HCEC 1CT (cell line): Measurements from ENCODE around the gene TLR5.

Source experiments
- DNase-seq: peaks from one replicate; pipeline ENCODE4 v3.0.0-alpha.2; 2017

The TLR5 gene

DNA sequence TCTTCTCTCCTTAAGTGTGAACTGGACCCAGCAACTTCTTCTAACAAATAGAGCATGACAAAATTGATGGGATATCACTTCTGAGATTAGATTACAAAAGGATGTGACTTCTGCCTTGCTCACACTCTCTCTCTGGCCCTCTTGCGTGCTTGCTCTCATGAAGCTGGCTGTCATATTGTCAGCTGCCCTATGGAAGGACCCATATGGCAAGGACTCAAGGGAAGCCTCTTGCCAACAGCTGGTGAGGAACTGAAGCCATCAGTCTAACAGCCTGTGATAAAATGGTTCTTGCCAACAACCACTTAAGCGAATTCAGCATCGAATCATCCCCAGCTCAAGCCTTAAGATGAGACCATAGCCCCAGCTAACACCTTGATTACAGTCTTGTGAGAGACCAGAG is 4.8 kb upstream of the TLR5 start:
- DNase-seq = no peak

DNA sequence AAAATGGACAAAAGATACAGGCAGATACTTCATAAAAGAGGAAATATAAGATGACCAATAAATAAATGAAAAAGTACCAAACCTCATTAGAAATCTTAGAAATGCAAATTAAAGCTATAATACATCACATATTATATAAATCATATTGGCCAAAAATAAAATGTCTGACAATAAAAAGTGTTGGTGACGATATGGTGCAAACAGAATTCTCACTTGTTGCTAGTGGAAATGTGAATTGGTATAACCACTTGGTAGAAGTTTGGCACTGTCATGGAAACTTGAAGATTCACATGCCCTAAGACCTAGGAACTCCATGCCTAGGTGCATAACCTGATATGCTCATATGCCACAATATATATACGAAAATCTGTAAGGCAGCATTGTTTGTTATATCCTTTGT is 4.4 kb upstream of the TLR5 start:
- no peak for DNase-seq

DNA sequence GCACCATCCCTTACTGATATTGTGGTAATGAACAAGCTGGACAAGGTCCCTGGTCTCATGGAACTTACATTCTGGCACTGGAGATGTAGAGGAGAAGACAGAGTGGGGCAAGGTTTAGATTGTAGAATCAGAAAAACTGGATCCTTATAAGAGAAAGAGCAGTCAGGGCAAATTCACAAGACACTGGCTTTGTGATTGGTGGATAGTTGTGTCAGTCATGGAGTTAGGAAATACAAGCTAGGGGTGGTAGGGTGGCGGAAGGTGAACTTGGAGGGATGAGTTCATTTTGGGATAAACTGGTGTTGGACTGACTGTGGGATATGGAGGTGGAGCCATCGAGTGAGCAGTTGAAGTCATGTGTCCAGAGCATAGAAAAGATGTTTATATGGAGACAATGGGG is 3.7 kb upstream of the TLR5 start:
- DNase-seq = no peak

DNA sequence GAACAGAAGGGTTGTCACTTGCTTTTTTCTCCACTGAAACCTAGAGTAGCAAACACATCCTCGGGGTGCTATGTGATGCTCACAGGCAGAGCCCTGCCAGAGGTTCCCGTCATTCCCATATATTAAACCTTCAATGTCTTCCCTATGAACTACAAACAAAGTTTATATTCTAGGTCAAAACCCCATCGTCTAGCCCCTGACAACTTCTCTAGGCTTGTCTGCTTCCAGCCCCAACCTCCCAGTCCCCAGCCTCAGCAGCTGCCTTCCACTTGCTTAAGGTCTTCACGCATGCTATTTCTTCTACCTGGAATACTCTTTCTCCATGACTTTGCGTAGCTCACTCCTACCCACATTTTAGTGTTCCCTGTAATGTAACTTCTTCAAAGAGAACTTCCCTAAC is 1.9 kb upstream of the TLR5 start:
- no peak for DNase-seq

DNA sequence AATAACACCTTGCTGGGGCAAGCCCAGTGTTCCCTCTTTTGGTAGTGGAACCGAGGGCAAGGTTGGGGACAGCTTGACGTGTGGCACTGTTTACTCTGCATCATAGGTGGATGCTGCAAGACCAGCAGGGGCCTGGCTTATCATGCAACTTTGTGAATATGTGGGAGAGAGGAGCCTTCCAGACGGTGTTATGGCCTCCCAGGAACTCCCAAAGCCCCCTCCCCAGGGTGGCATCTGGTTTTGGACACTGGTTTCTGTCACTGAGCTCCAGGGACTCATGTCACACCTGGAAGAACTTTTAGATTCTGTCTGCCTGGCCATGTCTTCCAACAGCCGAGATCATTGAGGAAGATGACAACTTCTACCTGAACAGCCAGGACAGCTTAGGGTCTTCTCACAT is 1.4 kb upstream of the TLR5 start:
- no peak for DNase-seq

DNA sequence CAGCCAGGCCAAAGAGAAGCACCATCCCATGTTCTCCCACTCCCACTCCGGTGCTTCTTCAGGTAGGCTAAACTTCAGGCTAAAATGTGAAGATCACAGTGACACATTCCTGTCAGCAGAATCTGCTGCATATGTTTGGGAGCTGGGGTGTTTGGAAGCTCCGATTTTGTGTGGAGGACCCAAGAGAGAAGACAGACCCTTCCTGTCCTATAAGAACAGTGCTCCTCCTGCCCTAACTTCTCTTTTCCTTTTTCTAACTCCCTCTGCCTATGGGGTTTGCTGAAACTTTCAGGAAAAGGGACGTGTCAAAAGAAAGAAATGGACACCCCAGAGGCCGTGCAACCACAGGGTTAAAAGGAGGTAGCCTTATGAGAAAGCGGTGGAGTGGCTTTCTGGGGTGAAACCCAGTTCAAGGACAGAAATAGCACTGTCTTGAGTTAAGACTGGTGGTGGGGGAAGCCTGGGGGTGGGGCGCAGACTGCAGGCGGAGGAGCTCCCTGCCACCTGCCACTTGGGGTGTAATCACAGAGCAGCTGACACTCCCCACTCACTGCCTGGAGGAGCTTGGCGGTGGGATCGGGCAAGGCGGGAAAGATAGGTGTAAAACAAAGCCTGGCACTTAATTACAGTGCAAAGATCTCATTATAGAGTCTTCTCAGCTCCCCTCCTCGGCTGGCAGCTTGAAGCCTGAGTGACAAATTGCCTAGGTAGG is 645 bp upstream of the TLR5 start:
- DNase-seq = no peak

DNA sequence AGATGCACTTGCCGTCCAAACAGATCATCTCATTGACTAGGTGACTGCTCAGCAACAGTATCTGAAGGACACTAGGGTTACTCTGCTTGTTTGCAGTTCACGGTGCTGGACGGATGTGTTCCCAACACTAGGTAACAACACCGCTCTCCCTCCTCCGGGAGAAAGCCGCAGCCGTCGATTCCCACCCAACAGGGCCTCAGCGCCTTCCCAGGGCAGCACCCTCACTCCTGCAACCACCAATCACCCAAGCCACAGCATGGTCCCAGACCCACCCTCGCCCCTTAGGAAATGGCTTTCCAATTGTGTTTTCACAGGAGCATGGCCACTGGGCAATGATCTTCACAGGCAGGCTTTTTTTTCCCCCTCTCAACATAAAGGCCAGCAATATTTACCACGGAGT is 779 bp downstream of the TLR5 start:
- DNase-seq = no peak

DNA sequence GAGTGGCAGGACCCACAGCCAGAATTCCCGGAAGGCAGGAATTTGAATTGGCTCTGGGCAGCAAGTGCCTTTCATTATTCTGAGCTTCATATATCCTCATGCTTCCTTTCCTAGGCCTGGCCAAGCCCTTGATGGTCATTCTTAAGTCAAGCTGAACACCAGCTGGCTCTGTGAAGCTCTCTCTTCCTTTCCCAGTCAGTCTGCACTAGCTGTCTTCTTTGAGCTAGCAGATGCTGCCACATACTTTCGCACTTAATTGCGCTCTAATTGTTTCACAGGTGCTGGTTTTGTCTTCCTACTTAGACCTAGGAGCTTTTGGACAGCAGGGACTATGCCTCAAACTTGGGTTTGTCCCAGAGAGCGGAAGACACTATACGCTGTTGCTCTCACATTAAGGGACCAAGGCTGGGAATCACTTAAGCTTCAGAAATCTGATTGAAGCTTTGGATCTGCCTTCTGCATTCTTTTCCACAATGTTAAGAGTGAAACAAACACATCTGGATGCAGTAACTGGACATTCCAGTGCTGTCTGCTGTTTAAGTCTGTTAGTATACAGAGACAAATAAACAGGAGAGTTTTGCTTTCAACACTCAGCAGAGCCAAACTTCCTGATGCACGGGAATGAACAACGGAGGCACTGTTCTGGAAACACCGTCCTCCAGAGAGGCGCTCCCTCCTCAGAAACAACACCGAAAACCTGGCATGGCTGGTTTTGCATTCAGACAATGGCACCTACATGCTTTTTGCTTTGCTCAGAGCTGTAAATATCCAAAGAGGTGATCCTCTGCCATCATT is 2.2 kb downstream of the TLR5 start:
- no peak for DNase-seq

DNA sequence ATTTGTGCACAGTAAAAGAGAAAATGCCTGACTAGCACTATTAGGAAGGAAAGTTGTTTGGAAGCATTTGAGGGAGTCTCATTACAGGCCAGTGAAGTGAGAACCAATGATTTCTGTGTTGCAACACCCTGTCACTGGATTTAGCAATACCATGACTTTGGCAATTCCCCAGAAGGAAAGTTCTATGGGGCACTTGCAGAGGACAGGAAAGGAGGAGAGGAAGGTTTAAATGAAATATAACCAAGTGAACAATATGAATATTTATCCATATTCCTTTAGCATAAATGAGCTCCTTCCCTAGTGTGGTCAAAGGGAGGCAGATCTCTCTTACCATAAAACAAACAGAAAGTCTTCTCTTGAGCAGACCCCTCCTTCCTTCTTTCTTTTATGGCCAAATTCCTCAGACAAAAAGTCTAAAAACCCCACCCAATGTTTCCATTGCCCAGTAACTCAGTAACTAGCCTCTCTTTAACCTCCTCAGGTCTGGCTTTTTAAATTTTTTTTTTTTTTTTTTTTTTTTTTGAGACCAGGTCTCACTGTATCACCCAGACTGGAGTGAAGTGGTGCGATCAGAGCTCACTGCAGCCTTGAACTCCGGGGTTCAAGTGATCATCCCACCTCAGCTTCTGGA is 5.5 kb downstream of the TLR5 start:
- peak; percentile 48 for DNase-seq

DNA sequence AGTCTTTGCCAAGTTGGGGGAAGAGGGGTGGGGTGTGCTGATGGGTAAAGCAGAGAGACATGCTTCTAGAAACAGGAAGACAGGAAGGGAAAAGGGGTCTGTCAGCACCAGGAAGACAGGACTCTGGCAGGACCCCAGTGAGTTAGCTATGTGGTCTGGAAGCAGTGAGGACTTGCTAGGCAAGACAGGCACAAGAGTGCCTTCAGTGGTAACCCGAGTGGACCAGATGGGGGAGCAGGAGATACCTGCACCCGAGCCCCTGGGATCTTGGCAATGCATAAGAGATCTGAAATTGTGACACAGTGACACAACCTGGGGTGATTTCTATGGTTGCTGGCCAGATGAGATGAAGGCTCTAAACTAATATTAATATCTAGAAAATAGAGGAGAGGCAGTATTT is 7.0 kb downstream of the TLR5 start:
- DNase-seq = no peak

DNA sequence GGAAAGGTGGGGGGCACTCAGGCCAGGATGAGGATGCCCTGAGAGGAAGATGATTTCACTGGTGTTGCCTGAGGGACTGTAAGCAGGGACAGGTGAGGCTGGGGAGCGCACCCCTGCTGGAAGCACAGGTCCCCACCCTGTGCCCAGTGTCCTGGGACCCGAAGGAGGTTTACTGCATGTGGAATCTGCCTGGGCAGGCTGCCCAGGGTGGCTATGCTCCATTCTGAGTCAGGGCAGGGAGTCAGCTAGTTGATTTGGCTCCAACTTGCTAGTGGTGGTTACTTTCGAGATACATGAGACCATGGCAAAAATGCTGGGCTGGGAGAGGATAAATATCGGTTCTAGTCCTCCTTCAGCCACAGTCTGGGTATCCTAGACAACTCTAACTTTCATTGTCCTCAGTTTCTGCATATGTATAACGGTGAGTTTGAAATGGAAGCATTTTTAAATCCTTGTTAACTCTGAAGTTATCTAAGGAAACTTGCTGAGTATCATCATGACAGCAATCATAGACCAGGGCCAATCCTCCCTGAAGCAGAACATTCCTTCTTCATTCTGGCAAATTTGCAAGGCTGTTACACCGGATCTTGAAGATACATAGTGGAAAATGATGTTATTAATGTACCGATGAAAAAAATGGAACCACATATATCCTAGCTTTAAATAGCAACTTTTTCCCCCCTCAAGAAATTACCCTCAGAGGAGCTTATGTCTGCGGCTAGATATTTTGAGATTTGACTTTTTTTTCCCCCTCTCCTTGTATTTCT is 7.7 kb downstream of the TLR5 start:
- DNase-seq = peak; percentile 40

DNA sequence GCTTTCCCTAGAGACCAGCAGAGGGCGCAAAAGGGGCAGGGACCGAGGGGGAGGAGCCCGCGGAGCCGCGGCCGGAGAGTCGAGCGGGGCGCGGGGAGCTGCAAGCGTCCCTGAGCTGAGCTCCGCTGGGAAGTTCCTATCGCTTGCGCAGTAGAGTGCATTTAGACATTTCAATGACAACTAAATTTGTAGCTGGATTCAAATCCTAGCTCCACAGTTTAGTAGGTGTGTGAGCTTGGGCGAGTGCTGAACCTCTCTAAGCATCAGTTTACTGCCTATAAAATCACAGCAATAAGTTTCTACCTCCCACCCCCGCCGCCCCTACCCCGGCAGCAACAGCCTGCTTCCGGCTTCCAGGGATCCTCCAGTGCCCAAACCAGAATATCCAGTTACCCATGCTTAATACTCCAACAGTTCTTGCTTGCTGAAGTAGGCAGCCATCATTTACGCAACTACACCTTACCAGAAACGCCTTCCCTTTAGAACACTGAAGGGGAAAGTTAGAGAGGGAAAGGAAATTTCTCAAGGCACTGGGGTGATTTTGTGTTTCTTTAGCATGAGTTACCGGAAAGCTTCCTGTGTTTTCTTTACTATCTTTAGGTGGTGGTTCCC is 9.1 kb downstream of the TLR5 start:
- peak; percentile 71 for DNase-seq

DNA sequence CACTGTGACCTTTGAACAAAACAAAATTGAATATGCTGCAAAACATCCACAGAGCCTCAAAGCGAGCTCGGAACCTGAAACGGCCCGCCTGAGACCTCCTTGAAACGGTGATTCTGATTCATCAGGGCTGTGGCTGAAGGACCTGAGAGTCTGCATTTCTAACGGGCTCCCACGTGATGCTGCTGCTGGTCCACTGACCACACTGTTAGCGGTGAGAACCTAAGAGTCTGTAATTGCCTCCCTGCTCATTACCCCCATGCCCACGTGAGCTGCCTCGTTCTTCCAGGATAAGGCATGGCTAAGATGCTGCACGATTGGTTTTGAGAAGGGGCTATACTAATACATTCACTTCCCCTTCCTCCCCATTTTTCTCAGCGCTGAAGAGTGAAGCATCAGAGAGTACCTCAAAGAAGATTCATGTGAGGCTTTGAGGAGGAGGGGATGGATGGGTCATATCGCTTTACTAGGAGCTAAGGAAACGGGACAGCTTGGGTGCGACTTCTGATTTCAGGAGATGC is 9.7 kb downstream of the TLR5 start:
- DNase-seq = no peak

DNA sequence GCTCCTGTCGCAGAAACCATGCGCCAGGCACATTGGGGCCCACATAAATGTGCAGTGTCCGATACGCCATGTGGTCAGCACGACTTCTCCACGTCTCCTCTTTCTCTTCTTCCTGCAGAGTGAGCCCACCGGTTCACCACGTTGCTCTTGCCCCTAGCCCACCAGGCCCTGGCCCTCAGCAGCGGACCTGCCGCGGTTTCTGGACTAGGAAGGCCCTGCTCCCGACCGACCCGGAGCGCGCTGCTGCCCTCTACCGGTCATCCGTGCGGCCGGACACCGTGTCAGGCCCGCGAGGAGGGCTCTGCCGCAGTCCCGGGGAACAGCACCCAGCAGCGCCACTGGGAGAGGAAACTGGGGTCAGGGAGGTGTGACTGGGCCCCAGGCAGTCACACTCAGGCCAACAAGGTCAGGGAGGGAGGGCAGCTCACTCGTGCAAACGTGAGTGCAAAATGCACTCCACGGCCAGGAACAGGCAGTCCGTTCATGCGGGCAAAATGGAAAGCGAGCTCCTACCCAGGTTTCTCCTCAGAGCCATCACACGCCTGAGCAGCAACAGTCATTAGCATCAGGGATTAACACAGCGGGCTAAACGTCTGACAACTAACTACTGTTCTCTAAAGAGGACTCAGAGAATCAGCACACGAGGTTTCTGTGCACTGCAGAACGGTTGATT is 13.7 kb downstream of the TLR5 start:
- DNase-seq = no peak

DNA sequence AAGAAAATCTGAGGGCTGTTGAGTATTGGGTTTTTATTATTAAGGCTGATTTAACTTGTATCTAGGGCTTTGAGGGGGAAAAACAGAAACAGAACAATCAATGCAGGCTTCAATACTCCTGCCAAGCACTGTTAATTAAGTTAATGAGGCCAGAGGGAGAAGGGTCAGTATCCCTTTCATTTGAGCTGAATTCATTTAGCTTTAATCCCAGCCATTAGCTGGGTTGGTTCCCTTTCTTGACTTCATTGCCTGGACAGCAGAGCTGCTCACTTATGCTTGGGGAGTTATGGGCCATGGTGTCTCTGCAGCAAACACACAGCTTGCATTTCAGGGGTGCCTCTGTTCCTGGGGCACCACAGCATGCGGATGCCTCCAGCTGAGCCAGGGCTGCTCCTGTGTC is 16.3 kb downstream of the TLR5 start:
- no peak for DNase-seq

DNA sequence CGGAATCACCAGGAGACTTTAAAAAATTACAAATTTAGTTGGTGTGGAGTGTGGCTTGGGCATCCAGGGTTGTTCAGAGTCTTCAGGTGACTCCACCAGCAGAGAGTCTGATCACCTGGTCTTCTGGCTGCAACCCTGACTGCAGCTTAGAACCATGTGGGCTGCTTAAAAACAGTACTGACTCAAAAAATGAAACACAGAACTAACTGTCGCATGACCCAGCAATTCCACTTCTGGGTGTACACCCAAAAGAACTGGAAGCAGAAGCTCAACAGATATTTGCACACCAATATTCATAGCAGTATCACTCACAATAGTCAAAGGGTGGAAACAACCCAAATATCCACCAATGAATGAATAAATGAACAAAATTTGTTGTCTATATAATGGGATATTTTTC is 17.3 kb downstream of the TLR5 start:
- DNase-seq = no peak

DNA sequence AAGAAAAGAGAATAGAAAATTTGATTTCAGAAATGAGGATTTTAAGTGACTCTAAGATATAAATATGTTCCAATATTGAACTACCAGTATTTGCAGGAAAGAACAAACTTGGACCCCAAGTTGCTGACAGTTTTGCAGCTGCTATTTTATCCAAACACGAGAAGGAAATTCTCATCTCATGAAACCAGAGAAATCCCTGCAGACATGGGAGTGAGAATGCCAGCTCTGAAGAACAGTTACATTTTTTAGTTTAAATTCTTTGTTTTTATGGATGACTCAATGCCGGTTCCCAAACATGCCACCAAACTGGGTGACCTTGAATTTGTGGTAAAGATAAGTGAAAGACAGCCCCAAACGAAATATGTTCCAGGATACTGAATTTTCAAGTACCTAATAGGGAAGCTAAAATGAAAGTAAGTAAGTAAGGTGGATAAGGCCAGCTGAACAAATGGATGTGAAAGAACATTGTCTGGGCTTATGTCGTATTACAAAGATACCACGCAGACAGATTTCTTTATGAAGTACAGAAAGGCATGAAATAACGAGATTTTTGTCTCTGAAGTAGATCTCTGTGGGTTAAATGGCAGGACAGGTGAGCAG is 19.9 kb downstream of the TLR5 start:
- DNase-seq = no peak

DNA sequence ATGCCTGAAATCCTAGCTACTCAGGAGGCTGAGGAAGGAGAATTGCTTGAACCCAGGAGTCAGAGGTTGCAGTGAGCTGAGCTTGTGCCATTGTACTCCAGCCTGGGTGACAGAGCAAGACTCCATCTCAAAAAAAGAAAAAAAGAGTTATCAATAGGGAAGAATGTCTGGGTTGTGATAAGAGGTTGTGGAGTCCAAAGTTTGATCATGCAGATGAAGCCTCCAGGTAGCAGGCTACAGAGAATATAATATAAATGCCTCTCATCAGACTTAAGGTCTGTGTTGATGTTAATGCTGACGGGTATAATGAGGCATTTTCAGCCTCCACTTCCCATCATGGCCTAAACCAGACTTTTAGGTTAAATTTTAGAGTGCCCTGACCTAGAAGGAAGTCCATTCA is 24.6 kb downstream of the TLR5 start:
- no peak for DNase-seq

DNA sequence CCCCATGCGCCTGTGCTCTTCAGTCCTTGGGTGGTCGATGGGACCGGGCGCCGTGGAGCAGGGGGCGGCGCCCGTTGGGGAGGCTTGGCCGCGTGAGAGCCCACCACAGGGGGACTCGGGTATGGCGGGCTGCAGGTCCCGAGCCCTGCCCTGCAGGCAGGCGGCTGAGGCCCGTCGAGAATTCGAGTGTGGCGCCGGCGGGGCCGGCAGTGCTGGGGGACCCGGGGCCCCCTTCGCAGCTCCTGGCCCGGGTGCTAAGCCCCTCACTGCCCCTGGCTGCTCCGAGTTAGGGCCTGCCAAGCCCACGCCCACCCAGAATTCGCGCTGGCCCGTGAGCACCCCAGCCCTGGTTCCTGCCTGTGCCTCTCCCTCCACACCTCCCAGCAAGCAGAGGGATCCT is 26.1 kb downstream of the TLR5 start:
- DNase-seq = no peak

DNA sequence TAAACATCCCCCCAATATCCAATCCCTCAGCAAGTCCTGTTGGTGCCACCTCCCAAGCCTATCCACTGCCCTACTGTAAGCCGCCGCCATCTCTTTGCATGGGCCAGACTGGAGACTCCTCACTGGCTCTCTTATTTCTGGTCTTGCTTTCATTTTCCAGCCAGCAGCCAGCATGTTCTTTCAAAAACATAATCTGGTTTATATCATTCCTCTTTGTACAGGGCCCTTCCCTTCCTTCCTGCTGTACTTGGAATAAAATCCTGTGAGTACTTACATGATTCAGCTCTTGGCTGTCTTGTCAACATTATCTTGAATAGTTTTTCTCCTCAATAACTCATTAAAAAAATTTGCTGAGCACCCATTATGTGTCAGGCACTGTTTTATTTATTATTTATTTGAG is 28.2 kb downstream of the TLR5 start:
- DNase-seq = no peak

DNA sequence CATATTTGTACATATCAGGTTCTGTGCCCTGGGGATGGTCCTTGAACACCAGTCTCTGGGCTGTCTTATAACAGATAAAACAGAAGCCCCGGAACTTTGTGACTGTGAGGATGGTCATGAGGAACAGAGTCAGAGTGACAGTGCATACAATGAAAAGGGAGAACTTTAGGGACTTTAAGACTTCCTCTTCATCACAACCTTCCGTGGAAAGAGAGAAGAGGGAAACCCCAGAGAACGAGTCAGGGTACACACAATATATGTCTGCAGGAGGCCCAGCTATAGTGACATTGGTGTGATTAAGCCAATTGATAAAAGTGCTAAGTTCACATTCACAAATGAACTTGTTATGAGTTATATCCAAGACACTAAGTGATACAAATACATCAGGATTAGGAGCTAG is 32.1 kb downstream of the TLR5 start:
- DNase-seq = no peak

DNA sequence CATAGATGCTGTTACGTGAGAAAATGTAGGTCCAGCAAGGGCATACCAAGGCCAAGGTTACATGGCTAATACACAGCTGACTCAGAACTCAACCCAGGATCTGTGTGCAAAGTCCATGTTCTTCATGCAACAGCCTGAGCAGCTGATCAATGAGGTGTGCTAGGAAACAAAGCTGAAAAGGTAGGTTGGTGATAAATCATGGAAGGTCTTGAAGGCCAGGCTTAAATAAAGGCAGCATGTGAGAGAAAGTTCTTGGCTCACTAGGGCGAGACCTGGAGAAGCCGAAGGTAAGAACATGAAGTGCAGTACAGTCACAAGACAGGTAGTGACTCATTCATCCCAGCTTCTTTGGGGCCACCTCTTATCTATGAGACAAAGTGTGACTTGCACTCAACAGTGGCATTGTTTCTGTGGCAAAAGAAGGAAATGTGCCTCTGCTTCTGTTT is 33.4 kb downstream of the TLR5 start:
- no peak for DNase-seq
